Limb (tissue), 2 donors: ENCODE measurements around the gene TEN1.

Source experiments
- DNase-seq, 2 donors: peaks; one replicate each; pipeline ENCODE4 v3.0.0-alpha.2; 2016; ENCODE audit errors: extremely low spot score in 2 of 2

The TEN1 gene

DNA sequence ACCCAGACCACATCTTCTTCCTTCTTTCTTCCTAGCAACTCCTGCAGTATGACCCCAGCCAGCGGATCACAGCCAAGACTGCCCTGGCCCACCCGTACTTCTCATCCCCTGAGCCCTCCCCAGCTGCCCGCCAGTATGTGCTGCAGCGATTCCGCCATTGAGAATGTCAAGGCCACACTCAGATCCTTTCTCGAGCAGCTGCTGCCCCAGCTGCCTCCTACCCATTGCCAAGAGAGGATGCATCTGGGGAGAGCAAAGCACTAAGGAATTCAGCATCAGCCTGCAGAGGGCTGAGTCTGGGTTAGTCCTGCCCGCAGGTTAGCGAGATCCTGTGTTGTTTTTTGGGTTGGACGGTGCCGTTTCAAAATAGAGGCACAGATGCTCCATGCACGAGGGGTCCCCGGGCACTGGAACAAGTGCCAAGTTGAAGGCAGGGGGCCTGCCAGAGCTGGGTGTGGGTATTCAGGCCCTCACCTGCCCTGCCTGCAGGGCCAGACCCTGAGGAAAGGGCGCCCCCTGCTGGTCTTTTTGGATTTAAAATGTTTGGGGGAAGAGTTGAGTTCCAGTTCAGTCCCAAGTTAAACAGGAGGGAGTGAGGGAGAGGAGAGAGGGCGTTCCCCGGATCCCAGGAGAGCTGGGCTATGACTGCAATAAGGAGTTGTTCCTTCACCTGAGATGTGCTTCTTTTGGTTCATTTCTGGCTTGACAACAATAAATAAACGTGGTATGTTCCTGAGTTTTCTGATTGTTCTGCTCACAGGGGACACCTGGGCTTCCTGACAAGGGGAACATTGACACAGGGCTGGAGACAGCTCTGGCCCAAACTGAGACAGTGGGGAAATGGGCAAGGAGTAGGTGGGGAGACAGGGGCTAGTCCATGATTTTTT is 26.5 kb downstream of the TEN1 start:
- peak; percentile 80 to 85 for DNase-seq

DNA sequence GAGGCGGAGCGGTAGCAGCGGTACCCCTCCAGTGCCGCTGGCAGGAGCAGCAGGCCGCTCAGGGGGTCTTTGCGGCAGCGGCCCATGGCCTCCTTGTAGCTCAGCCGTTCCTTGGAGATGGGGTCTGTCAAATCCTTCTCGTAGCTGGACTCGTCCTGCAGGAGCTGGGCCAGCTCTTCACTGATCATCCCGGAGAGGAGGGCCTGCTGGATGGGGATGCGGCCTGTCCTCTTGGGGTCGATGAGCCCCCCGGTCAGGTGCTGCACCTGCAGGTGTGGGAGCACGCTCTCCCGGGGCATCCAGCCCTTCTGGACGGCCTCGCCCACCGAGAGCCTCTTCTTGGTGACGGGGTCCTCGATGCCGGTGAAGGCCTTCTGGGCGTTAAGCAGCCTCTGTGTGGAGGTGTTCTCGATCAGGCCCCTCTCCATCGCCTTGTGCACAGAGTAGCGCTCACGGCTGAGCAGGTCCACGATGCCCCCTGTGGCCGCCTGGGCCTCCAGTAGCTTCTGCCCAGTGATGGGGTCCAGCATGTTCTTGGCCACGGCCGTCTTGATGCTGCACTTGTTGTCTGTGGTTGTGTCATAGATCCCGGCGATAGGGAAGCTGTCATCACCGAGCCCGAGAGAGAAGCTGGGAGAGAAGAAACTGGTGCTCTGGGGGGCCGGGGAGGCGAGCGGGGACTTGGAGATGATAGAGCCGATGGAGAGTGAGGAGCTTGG is 28.2 kb downstream of the TEN1 start:
- no peak for DNase-seq

DNA sequence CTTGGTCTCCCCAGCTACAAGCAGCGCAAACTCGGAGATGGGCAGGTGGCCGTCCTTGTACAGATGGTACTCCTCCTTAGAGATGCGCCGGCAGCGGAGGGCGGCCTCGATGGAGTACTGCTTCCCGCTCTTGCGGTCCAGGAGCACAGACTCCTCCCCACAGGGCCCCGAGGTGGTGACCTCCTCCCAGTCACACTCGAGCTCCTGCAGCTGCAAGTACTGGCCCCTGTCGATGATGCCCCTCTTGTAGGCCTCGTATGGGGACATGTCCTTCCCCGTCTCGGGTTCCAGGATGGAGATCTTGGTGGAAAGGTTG is 28.8 kb downstream of the TEN1 start:
- no peak for DNase-seq

DNA sequence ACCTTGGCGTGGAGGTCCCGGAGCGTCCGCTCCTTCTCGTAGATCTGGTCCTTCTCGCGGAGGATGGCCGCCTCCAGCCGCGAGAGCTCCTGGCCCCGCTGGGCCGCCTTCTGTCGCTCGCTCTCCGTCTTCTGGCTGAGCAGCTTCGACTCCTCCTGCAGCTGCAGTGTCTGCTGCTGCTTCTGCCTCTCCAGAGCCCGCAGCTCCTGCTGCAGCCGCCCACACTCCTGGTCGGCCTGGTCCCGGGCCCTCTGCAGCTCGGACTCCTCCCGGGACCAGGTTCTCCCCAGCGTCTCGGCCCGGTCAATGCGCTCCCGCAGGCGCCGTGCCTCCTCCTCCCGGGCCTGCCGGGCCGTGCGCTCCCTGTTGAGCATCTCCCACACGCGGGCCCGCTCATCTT is 29.2 kb downstream of the TEN1 start:
- DNase-seq, result no peak

DNA sequence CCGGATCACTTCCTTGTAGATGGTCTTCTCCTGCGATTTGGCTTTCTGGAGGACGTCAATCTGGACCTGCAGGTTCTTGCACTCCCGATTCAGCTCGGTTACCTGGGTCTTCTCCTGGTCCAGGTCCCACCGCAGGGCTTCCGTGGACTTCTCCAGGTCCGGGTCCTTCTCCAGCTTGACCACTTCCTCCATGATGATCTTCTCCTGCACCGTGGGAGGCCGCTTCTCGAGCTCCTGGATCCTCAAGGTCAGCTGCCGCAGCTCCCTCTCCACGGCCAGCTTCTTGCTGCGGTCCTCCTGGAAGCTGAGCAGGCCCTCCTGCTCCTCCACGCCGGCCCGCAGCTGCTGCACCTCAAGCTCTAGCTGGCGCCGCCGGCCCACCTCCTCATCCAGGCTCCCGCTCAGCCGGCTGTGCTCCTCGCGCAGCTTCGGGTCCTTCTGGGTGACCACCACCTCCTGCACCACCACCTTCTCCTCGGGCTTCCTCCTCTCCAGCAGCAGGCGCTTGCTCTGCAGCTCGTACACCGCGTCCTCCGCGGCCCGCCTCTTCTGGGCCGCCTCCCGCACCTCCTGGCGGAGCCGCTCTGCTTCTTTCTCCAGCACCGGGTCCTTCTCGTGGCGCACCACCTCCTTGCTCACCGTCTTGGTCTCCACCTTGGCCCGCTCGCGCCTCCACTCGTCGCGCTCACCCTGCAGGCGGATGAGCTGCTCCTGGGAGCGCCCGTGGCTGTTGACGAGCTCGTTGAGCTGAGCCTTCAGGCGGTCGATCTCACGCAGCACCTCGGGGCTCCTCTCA is 29.8 kb downstream of the TEN1 start:
- no peak for DNase-seq

DNA sequence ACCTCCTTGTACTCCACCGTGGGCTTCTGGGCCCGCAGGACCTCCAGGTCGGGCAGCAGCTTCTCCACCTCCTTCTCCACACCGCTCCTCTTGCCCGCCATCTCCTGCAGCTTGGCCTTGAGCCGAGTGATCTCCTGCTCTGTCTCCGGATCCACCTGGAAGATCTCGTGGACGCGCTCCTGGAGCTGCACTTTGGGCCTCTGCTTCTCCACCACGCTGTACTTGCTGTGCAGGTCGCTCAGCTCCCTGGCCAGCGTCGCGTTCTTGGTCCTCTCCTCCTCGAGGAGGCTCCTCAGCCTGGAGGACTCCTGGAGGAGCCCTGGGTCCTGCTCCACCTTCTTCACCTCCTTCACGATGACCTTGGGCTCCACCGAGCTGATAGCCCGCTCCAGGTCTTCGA is 30.4 kb downstream of the TEN1 start:
- DNase-seq, result no peak

DNA sequence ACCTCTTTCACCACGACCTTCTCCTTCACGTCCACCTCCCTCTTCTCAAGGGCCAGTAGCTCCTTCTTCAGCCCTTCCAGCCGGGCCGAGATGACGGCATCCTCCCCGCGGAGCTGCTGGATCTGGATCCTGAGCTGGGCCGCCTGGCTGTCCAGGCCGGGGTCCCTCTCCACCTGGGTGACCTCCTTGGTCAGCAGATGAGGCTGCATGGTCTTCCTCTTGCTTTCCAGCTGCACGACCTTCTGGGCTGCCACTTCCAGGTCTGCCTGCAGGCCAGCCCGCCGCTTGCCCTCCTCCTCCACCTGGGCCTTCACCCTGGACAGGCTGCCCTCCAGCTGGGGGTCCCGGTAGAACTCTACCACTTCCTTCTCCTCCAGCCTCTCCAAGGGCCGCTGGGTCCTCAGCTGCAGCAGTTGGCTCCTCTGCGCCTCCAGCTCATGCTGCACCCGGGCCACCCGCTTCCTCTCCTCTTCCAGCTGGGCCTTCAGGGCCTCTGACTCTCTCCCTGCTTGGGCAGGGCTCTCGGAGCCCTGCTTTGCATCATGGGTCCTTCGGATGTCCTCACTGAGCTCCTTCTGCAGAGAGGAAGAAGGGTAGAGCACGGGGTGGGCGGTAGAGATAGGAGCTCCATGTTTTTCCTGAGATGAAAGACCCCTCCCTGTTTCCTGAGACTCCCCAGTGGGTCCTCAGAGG is 31.1 kb downstream of the TEN1 start:
- no peak for DNase-seq

DNA sequence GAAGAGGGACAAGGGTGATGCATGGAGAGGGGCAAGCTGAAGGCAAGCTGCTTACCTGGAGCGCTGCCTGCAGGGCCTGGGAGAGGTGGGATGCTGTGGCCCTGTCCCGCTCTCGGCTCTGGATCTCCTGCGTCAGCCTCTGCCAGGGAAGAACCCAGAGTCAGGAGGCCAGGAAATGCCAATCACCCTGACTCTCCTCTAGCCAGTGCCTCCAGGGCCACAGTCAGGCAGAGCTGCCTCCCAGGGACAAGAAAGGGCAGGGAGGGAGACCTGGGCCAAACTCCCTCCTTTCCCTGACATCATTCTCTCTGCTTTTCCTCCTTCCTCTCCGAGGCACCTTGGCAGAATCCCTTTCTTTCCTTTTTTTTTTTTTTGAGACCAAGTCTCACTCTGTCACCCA is 32.9 kb downstream of the TEN1 start:
- DNase-seq, result no peak

DNA sequence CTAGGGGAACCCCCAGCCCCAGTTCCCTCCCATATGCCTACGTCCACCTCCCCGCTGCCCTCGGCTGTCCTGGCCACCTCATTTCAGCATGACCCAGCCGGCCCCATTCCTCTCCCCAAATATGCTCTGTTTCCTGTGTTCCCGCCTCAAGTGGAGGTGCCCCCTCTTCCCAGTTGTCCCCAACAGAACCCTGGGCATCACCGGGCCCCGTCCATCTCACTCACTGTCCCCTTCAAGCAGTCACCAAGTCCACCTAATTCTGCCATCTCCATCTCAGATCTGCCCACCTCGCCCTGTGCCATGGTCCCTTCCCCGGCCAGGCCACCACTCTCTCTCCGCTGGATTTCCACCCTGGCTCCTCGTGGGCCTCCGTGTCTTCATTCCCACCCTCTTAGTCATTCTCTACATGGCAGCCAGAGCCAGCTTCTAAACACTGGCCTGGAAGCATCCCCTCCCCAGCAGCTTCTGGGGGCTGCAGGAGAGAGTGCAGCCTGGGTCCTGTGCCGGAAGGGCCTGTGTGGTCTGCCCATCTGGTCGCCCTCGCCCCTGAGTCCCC is 34.4 kb downstream of the TEN1 start:
- DNase-seq, result no peak

DNA sequence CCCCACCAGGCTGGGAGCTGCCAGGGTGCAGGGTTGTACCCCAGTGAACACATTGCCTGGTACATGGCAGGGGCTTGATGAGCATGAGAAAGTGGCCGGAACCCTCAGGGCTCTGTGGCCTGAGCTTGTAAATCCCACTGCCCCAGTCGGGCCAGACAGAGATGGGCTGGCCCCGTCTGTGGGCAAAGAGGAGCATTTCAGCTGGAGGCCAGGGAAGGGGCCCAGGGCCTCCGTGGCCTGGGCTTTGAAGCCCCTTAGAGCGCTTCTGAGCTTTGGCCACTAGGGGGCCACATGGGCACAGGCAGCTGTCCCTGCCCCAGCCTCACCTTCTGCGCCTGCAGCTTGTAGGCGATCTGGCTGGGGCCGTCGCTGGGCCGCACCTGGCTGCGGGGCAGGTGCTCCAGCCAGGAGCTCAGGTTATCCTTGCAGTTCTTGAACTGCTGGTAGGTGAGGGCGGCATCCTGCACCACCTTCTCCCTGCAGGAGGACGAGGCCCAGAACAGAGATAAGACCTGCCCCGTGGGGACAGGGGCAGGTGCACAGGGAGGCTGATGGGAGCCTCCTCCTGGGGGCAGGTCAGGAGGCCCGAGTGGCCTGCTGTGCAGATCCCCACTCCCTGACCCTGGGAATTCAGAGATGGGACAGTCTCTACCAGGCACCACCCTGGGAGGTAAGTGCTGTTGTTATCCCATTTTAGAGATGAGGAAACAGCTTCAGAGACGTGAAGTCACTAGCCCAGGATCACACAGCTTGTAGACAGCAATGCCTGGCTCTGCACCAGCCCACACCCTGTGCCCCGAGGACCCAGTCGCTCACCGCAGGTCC is 35.3 kb downstream of the TEN1 start:
- peak; percentile 30 to 83 for DNase-seq

DNA sequence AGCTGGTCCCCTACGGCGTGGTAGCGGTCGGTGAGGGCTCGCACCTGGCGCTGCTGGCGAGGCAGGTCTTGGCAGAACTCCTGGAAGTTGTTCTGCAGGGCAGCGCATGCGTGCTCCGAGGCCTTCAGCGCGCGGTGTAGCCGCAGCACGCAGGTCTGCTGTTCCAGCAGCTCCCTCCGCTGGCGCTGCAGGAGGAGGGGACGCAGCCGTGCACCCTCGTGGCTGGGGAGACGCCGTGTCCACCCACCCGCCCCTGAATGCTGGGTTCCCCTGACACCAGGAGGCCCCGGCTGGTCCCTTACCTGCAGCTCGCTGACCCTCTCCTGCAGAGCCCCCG is 35.9 kb downstream of the TEN1 start:
- DNase-seq, result no peak

DNA sequence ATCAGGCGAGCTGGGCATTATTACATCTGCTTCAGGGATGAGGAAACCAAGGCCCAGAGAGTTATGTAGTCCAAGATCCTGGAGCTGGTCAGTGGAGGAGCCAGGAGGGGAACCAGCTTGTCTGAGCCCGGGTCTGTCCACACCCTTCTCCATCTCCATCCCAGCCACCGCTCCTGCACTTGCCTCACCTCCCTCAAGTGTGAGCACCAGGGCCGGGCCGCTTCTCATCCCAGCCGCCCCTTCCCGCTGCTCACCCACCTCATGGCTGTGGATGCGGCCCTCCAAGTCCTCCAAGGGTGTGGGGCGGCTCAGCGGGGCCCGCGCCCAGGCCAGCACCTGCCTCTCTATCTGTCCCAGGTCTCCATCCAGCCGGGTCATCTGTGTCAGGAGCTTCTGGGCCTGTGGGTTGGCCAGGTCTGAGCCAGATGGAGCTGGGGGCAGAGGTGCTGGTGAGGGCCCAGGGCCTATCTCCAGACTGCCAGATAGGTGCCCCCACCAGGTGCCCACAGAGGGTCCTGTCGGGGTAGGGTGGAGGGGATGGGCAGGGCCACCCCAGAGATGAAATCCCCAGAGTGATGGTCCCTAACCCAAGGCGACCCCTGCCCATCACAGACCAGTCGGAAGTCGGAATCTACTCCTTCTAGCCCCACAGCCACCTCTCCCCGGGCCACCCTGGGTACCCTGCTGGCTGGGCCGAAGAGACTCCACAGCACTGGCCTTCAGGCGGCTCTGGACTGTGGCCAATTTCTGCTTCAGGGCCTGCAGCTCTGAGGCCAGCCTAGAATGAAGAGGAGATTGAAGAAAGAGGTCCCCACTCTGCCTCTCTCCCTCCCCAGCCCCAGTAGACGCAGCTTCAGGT is 38.7 kb downstream of the TEN1 start:
- no peak for DNase-seq

DNA sequence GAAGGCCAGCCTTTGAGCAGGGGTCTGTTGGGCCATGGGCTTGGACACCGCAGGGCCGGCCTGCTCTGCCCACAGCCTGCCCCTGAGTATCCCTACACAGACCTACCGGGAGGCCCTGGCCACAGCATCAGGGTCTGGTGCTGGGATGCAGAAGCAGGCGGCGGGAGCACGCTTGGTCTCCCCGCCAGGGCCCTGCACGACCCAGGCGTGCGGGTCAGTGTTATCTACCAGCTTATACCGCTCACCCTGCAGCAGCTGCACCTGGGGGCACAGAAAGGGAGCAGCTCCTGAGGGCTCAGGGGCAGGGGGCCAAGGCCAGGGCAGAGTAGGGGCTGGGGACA is 39.3 kb downstream of the TEN1 start:
- no peak for DNase-seq

DNA sequence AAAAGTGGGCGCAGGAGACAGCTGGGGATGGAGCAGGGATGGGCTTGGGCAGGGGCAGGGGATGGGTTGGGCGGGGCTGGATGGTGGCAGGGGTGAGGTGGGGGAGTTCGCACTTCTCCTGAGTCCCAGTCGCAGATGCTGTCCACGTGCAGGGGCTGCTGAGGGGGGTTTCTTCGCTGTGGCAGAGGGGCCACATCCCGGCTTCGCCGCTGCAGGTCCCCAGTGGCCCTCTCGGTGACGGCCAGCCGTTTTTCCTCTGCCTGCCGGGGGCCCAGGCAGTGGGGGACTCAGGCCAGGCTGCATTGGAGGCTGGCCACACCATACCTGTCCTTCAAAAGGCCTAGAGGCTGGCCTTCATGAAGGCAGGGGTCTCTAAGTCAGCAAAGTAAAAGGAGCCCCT is 39.8 kb downstream of the TEN1 start:
- DNase-seq, result no peak

DNA sequence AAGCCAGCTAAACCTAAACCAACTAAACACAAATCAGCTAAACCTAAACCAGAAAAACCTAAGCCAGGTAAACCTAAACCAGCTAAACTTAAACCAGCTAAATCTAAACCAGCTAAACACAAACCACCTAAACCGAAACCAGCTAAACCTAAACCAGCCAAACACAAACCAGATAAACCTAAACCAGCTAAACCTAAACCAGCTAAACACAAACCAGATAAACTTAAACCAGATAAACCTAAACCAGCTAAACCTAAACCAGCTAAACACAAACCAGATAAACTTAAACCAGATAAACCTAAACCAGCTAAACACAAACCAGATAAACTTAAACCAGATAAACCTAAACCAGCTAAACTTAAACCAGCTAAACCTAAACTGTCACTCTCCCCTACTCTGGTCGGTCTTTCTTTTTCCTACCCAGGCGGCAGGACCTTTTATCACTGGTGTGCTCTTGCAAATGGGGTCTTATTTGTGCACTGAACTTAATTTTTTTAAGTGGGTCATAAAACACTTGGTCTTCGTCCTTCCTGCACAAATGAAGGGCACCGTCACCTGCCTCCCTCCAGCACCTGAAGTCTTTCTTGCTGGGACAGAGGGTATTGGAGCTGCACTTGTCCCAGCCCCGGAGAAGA is 40.9 kb downstream of the TEN1 start:
- no peak for DNase-seq

DNA sequence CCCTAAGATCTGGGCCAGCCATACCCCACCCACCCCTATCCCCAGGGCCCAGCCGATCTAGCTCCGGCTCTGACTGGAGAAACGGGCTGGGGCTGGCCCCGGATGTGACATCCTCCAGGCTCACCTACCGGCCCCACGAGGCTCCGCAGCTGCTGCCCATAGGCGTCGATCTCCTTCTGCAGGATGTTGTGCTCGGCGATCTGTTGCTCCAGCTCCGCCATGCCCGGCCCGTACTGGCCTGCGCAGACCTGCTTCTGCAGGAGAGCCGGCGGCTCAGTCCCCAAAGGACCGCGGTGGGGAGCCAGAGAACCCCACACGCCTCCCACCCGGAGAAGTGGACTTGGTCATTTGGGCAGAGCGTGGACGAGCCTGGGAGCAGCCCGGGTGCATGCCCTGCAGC is 43.2 kb downstream of the TEN1 start:
- no peak for DNase-seq

DNA sequence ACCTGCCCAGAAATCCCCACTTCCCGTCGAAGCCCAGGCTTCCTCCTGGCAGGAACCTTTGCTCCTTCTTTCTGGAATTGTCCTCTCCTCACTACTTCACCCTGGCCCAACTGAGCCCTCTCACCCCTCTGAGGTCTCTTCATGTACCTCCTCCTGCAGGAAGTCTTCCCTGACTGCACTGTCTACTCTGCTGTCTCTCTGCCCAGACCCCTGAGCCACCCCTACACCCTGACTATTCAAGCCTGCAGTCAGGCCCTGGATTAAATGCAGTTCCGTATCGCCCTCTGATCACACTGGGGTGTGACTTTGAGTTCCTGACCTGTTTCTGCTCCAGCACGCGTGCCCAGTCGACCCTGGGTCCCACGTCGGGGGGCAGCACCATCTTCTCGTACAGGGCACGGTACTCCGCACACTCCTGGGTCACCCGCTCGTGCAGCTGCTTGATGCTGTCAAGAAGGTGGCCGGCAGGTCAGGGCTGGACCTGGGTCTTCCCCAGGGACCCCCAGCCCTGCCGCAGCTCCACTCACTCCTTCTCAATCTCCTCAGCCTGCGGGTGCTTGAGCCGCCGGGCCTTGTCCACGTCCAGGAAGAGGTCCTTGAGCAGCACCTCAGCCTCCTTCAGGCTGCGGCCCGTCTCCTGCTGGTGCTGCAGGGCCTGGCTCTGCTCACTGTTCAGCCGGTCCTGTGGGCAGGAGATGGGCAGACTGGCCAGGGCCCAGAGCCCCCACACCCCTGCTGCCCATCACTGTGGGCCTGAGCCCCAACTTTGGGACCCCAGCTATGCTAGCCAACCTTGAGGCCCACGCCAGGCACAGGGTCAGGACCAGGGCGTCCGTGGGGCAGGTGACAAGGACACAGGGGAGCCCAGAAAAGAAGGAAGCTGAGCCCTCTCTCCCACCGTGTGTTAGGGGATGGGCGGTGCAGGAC is 44.2 kb downstream of the TEN1 start:
- DNase-seq, result no peak

DNA sequence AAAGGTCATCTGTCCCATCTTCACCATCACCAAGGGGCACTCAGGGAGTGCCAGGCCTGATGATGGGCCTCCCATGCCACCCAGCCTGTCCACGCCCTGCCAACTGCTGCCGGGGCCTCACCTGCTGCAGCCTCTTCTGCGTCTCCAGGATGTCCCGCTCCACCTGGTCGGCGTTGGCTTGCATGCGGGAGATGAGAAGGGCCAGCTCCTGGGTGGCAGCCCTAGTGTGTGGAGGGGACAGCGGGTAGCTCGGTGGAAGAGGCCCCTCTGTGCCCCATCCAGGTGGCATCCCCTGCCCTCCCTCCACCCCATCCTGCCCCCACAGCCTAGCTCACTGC is 44.8 kb downstream of the TEN1 start:
- DNase-seq, result no peak
